GM12878 (cell line): ENCODE measurements around the gene PPP1CC. TPM values are rescaled to one million over a fixed set of nuclear protein-coding genes. Genes with fewer than 3 reads are reported as not detected.
A peak's percentile ranks its signal among the peaks of the same experiment; 100 is the strongest.

Experiments used
- ATF7 ChIP-seq: fragments of 450-650 bp; IDR thresholded peaks from 2 replicates; pipeline ENCODE4 v1.6.1; 2016; ENCODE audit warnings: low read depth, mild to moderate bottlenecking
- BCLAF1 ChIP-seq: fragments of 450-650 bp; IDR thresholded peaks from 2 replicates; pipeline ENCODE4 v1.6.1; 2017; ENCODE audit warnings: antibody characterized with exemption, mild to moderate bottlenecking, moderate library complexity
- CBX5 ChIP-seq: sonication (generic); IDR thresholded peaks from 2 replicates; pipeline ENCODE4 v1.6.1; 2016; ENCODE audit warnings: low read depth, moderate library complexity, mild to moderate bottlenecking, inconsistent platforms
- DPF2 ChIP-seq: fragments of 450-650 bp; IDR thresholded peaks from 2 replicates; pipeline ENCODE4 v1.6.1; 2017; ENCODE audit warnings: mild to moderate bottlenecking
- FOXM1 ChIP-seq: IDR thresholded peaks from 2 replicates; pipeline ENCODE4 v1.6.1; 2012; ENCODE audit warnings: low read depth, mild to moderate bottlenecking, inconsistent platforms, low read length, moderate library complexity
- HDAC6 ChIP-seq: fragments of 200-600 bp; sonication (generic); IDR thresholded peaks from one replicate; pipeline ENCODE4 v1.8.0; 2017; ENCODE audit warnings: antibody characterized with exemption; ENCODE audit not compliant: unreplicated experiment
- MTA2 ChIP-seq: fragments of 450-650 bp; IDR thresholded peaks from 2 replicates; pipeline ENCODE4 v1.6.1; 2016; ENCODE audit warnings: low read depth, mild to moderate bottlenecking, moderate library complexity
- NFYB ChIP-seq: IDR thresholded peaks from 2 replicates; pipeline ENCODE4 v1.6.1; 2011; ENCODE audit warnings: low read depth, mild to moderate bottlenecking, low read length, improper control_type of control experiment, moderate library complexity; ENCODE audit not compliant: insufficient read depth
- PAX5 ChIP-seq: IDR thresholded peaks from 2 replicates; pipeline ENCODE4 v1.6.1; 2011; ENCODE audit warnings: low read depth, low read length, borderline replicate concordance
- RAD21 ChIP-seq: IDR thresholded peaks from 2 replicates; pipeline ENCODE4 v1.6.1; 2011; ENCODE audit warnings: mild to moderate bottlenecking, low read depth, low read length, moderate library complexity; ENCODE audit not compliant: insufficient read depth
- RAD51 ChIP-seq: fragments of 450-650 bp; IDR thresholded peaks from 2 replicates; pipeline ENCODE4 v1.6.1; 2016; ENCODE audit warnings: moderate library complexity, mild to moderate bottlenecking, inconsistent platforms
- RCOR1 ChIP-seq: conservative IDR thresholded peaks from 2 replicates; pipeline ENCODE4 v1.6.1; 2012; ENCODE audit warnings: low read depth, low read length, improper control_type of control experiment
- RELA ChIP-seq: fragments of 450-650 bp; IDR thresholded peaks from 2 replicates; pipeline ENCODE4 v1.8.0; 2014; ENCODE audit warnings: borderline replicate concordance; ENCODE audit not compliant: partially characterized antibody
- SKIL ChIP-seq: fragments of 450-650 bp; IDR thresholded peaks from 2 replicates; pipeline ENCODE4 v1.6.1; 2017; ENCODE audit warnings: mild to moderate bottlenecking, low read depth, inconsistent platforms; ENCODE audit not compliant: poor library complexity, severe bottlenecking
- SMARCA5 ChIP-seq: fragments of 450-650 bp; IDR thresholded peaks from 2 replicates; pipeline ENCODE4 v1.6.1; 2017; ENCODE audit warnings: mild to moderate bottlenecking
- SMC3 ChIP-seq: IDR thresholded peaks from 2 replicates; pipeline ENCODE4 v1.6.1; 2011; ENCODE audit warnings: low read length, improper control_type of control experiment, borderline replicate concordance
- SRF ChIP-seq, 2 experiments: IDR thresholded peaks; 2 replicates each; pipeline ENCODE4 v1.6.1; 2011; ENCODE audit warnings: low read depth in 2 of 2, low read length in 2 of 2, mild to moderate bottlenecking in 1 of 2, moderate library complexity in 1 of 2
- STAT1 ChIP-seq: fragments of 450-650 bp; conservative IDR thresholded peaks from 2 replicates; pipeline ENCODE4 v1.6.1; 2014; ENCODE audit warnings: antibody characterized with exemption, mild to moderate bottlenecking
- SUZ12 ChIP-seq: fragments of 200-600 bp; sonication (generic); IDR thresholded peaks from one replicate; pipeline ENCODE4 v1.6.1; 2018; ENCODE audit warnings: antibody characterized with exemption, mild to moderate bottlenecking; ENCODE audit not compliant: unreplicated experiment
- ZZZ3 ChIP-seq: IDR thresholded peaks from 2 replicates; pipeline ENCODE4 v1.6.1; 2011; ENCODE audit warnings: low read depth; ENCODE audit not compliant: control insufficient read depth, insufficient read length
- polyA plus RNA-seq, 11 experiments: library from polyadenylated mRNA; depleted of rRNA in 4 of 11; unstranded in 6 of 11; stranded (reverse) in 5 of 11; fragments of >200 nt; fragmentation: Nextera tagmentation in 4 of 11; fragmentation: Illumina TruSeq in 1 of 11; extraction: Ambion mirVana in 4 of 11; extraction: Trizol in 1 of 11; gene quantifications; 1 replicate in 1 of 11; 2 replicates in 10 of 11; pipeline versions ENCODE4 v1.2.1 to v1.2.3, GENCODE V29; 2011 to 2016; ENCODE audit warnings: inconsistent platforms in 2 of 11, missing spikeins in 2 of 11, low read depth in 1 of 11
- total RNA-seq, 4 experiments: library from RNA; depleted of rRNA in 3 of 4; stranded (reverse); fragments of >200 nt in 3 of 4; fragmentation: Illumina TruSeq in 1 of 4; extraction: Trizol in 1 of 4; gene quantifications; 2 replicates each; pipeline versions ENCODE4 v1.2.1 to v1.2.3, GENCODE V29; 2013 to 2021
- TF ChIP-seq, protein P1 (sequence below): fragments of 150-350 bp; IDR thresholded peaks from 2 replicates; pipeline ENCODE4 v1.6.1; 2014; ENCODE audit warnings: mild to moderate bottlenecking, low read depth, low read length
- TF ChIP-seq, protein P2 (sequence below): IDR thresholded peaks from 2 replicates; pipeline ENCODE4 v1.6.1; 2011; ENCODE audit warnings: mild to moderate bottlenecking, low read depth, low read length, moderate library complexity; ENCODE audit not compliant: insufficient replicate concordance
- TF ChIP-seq, protein P3 (sequence below): fragments of 450-650 bp; IDR thresholded peaks from 2 replicates; pipeline ENCODE4 v1.6.1; 2016; ENCODE audit warnings: mild to moderate bottlenecking

PPP1CC gene
- total and polyA plus RNA-seq, 10 of the 15 experiments (the other 5 are each of a cell fraction or from before 2014, with no cell fraction given) = 64.4 to 279 (median 157) TPM

DNA sequence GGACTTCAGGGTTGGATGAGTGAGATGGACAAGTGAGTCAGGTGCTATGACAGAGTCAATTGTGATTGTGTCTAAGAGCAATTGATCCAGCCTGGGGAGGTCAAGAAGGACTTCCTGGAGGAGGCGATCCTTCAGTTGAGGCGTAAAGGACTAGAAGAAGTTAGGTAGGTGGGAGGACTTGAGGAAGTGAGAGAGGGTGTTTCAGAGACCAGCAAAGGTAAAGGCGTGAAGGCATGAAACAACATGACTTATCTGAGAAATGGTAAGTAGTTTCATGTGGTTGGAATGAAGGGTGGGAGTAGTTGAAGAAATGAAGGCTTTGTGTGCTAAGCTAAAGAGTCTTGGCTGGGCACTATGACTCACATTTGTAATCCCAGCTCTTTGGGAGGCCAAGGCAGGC is 48.9 kb upstream of the PPP1CC start (continued):
- TF ChIP-seq SKIL (no peak), SUZ12 (no peak), RELA (no peak), PAX5 (no peak), CBX5 (no peak), FOXM1 (no peak), ZZZ3 (no peak), RCOR1 (no peak), ATF7 (0 out of 2 replicates have a peak, but pooled peaks have one; percentile 30), NFYB (no peak), STAT1 (no peak), SRF (IDR thresholded peaks at IDR 0.05; ENCODE audit: low read depth in 2 of 2, low read length in 2 of 2) (no peak), BCLAF1 (no peak), MTA2 (peak; percentile 47), DPF2 (no peak), RAD51 (no peak), HDAC6 (no peak), RAD21 (no peak), SMC3 (no peak), SMARCA5 (peak; percentile 71; the same call in 1 of the 2 replicates)
- TF ChIP-seq, protein P1, sequence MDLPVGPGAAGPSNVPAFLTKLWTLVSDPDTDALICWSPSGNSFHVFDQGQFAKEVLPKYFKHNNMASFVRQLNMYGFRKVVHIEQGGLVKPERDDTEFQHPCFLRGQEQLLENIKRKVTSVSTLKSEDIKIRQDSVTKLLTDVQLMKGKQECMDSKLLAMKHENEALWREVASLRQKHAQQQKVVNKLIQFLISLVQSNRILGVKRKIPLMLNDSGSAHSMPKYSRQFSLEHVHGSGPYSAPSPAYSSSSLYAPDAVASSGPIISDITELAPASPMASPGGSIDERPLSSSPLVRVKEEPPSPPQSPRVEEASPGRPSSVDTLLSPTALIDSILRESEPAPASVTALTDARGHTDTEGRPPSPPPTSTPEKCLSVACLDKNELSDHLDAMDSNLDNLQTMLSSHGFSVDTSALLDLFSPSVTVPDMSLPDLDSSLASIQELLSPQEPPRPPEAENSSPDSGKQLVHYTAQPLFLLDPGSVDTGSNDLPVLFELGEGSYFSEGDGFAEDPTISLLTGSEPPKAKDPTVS = no peak
- TF ChIP-seq, protein P2, sequence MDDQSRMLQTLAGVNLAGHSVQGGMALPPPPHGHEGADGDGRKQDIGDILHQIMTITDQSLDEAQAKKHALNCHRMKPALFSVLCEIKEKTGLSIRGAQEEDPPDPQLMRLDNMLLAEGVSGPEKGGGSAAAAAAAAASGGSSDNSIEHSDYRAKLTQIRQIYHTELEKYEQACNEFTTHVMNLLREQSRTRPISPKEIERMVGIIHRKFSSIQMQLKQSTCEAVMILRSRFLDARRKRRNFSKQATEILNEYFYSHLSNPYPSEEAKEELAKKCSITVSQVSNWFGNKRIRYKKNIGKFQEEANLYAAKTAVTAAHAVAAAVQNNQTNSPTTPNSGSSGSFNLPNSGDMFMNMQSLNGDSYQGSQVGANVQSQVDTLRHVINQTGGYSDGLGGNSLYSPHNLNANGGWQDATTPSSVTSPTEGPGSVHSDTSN = no peak
- TF ChIP-seq, protein P3, sequence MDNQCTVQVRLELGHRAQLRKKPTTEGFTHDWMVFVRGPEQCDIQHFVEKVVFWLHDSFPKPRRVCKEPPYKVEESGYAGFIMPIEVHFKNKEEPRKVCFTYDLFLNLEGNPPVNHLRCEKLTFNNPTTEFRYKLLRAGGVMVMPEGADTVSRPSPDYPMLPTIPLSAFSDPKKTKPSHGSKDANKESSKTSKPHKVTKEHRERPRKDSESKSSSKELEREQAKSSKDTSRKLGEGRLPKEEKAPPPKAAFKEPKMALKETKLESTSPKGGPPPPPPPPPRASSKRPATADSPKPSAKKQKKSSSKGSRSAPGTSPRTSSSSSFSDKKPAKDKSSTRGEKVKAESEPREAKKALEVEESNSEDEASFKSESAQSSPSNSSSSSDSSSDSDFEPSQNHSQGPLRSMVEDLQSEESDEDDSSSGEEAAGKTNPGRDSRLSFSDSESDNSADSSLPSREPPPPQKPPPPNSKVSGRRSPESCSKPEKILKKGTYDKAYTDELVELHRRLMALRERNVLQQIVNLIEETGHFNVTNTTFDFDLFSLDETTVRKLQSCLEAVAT = no peak
